ENCODE results near the gene OPCML.

Gene OPCML

DNA sequence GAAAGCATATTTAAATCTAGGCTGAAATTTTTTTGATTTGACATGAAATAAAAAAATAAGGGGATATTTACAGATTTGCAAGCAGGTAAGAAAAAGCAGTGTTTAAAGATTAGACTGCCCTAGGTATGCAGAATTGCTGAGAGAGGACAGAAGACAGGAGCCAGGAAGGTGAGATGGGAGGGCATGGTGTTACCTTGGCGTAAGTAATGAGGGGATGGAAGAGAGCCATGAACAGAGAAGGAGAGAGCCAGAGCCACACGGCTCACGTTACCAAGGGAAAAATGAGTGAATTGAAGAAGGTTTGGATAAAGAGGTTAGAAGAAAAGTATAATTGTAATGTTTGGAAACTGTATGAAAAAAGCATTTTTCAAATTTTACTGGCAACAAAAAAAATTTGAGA, 904.3 kb downstream of the OPCML start:
- H4K8ac ChIP-seq (ENCODE audit: low read depth, low read length): no peak overlapping the region
- H3K9ac ChIP-seq (ENCODE audit: low read depth, low read length, poor library complexity): no peak overlapping the region
- H3K4me2 ChIP-seq (ENCODE audit: insufficient read depth, low read length, poor library complexity, severe bottlenecking): no peak overlapping the region
- H3K27me3 ChIP-seq (ENCODE audit: control insufficient read depth in 3 of 3, insufficient read depth in 3 of 3, low read depth in 1 of 3, low read length in 3 of 3): no peaks in the 10 kb centered on the region
- no peak overlapping the region for H2BK12ac ChIP-seq (ENCODE audit: low read length)
- no peak overlapping the region for H3K4me3 ChIP-seq (ENCODE audit: low read length in 2 of 2)
- H2BK15ac ChIP-seq (ENCODE audit: low read length): no peak overlapping the region
- no peaks in the 10 kb centered on the region for H3K79me1 ChIP-seq (ENCODE audit: low read depth, low read length)
- DNase-seq (ENCODE audit: low spot score): no peak
- H3K27ac ChIP-seq (replicated peaks; ENCODE audit: low read length): no peak overlapping the region
- no peak overlapping the region for H3K23ac ChIP-seq (ENCODE audit: low read depth, low read length, poor library complexity)
- no peak overlapping the region for H2BK5ac ChIP-seq (ENCODE audit: low read length)
- H3K18ac ChIP-seq (ENCODE audit: low read length): no peak overlapping the region
- no peak overlapping the region for H2AK5ac ChIP-seq (ENCODE audit: low read depth, low read length)
- no peak overlapping the region for H2AFZ ChIP-seq (ENCODE audit: low read length)
- WGBS, 2 donors (ENCODE audit: extremely low coverage in 2 of 2, insufficient read length in 2 of 2, insufficient replicate concordance in 1 of 2): no CpG with 5 or more reads among the region's 3 CpGs
- no peaks in the 10 kb centered on the region for H3K9me3 ChIP-seq (replicated peaks in 1 of 2; ENCODE audit: control insufficient read depth in 2 of 2, insufficient read depth in 1 of 2, low read depth in 1 of 2, low read length in 2 of 2)
- H2BK120ac ChIP-seq (ENCODE audit: low read depth, low read length): no peak overlapping the region
- H4K91ac ChIP-seq (ENCODE audit: low read depth, low read length, poor library complexity): no peak overlapping the region
- no peak overlapping the region for H3K14ac ChIP-seq (ENCODE audit: low read length)
- H3K4ac ChIP-seq (ENCODE audit: low read length): no peak overlapping the region
- H3K4me1 ChIP-seq (ENCODE audit: control insufficient read depth in 2 of 2, insufficient read depth in 1 of 2, low read depth in 1 of 2, low read length in 2 of 2): no peaks in the 10 kb centered on the region
- no peaks in the 10 kb centered on the region for H3K36me3 ChIP-seq (replicated peaks in 1 of 2; ENCODE audit: control insufficient read depth in 2 of 2, insufficient read depth in 2 of 2, low read length in 2 of 2)

DNA sequence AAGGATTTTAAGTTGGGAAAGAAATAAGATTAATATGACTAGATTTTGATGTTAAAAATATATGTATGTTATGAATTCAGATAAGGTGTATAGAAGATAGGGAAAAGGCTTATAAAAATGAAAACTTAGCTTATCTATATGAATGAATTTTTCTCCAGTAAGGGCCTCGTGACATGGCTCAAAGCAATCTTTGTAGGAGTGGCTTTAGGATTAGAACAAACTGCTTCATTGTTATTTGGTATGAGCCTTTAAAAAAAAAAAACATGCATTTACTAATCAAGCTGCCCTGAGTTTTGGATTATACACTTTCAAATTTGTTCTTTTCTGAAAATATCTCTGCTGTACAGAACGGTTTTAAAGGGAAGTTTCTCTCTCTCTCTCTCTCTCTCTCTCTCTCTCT, 905.9 kb downstream of the OPCML start:
- H3K36me3 ChIP-seq (replicated peaks in 1 of 2; ENCODE audit: control insufficient read depth in 2 of 2, insufficient read depth in 2 of 2, low read length in 2 of 2): no peaks in the 10 kb centered on the region
- no peak overlapping the region for H3K4ac ChIP-seq (ENCODE audit: low read length)
- no peak for DNase-seq (ENCODE audit: low spot score)
- no peak overlapping the region for H3K27ac ChIP-seq (replicated peaks; ENCODE audit: low read length)
- H3K23ac ChIP-seq (ENCODE audit: low read depth, low read length, poor library complexity): no peak overlapping the region
- H3K9ac ChIP-seq (ENCODE audit: low read depth, low read length, poor library complexity): no peak overlapping the region
- H3K18ac ChIP-seq (ENCODE audit: low read length): no peak overlapping the region
- no peak overlapping the region for H2AFZ ChIP-seq (ENCODE audit: low read length)
- no peaks in the 10 kb centered on the region for H3K9me3 ChIP-seq (replicated peaks in 1 of 2; ENCODE audit: control insufficient read depth in 2 of 2, insufficient read depth in 1 of 2, low read depth in 1 of 2, low read length in 2 of 2)
- H3K14ac ChIP-seq (ENCODE audit: low read length): no peak overlapping the region
- H3K4me2 ChIP-seq (ENCODE audit: insufficient read depth, low read length, poor library complexity, severe bottlenecking): no peak overlapping the region
- H2BK5ac ChIP-seq (ENCODE audit: low read length): no peak overlapping the region
- H3K27me3 ChIP-seq (ENCODE audit: control insufficient read depth in 3 of 3, insufficient read depth in 3 of 3, low read depth in 1 of 3, low read length in 3 of 3): no peaks in the 10 kb centered on the region
- no peak overlapping the region for H2BK12ac ChIP-seq (ENCODE audit: low read length)
- H4K91ac ChIP-seq (ENCODE audit: low read depth, low read length, poor library complexity): no peak overlapping the region
- H4K8ac ChIP-seq (ENCODE audit: low read depth, low read length): no peak overlapping the region
- peaks cover 6 to 9% of the 10 kb centered on the region in 2 donors for H3K4me1 ChIP-seq (ENCODE audit: control insufficient read depth in 2 of 2, insufficient read depth in 1 of 2, low read depth in 1 of 2, low read length in 2 of 2)
- no peak overlapping the region for H3K4me3 ChIP-seq (ENCODE audit: low read length in 2 of 2)
- no peaks in the 10 kb centered on the region for H3K79me1 ChIP-seq (ENCODE audit: low read depth, low read length)
- H2BK120ac ChIP-seq (ENCODE audit: low read depth, low read length): no peak overlapping the region
- no peak overlapping the region for H2AK5ac ChIP-seq (ENCODE audit: low read depth, low read length)
- no peak overlapping the region for H2BK15ac ChIP-seq (ENCODE audit: low read length)
- WGBS, 2 donors (ENCODE audit: extremely low coverage in 2 of 2, insufficient read length in 2 of 2, insufficient replicate concordance in 1 of 2): no CpG with 5 or more reads among the region's 2 CpGs

DNA sequence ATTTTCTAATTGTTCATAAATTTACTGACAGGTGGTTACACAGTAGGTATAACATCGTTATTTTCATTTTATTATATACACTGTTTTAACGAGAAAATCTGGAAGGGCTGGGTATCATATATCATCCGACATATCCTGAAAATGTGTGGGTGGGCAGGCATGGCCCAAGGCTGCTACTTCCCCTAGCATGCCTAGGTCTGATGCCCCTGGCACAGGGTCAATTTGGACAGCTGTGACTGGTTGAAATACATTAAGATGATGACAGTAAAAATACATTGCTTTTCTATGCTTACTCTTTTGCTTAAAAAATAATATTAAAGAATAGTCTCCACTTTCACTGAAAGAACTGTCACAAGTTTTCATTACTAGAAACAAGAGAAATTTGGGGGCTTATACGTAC, 908.8 kb downstream of the OPCML start:
- no peak overlapping the region for H3K9ac ChIP-seq (ENCODE audit: low read depth, low read length, poor library complexity)
- no peaks in the 10 kb centered on the region for H3K79me1 ChIP-seq (ENCODE audit: low read depth, low read length)
- no peak overlapping the region for H3K27ac ChIP-seq (replicated peaks; ENCODE audit: low read length)
- H2AK5ac ChIP-seq (ENCODE audit: low read depth, low read length): no peak overlapping the region
- H3K14ac ChIP-seq (ENCODE audit: low read length): no peak overlapping the region
- H2BK15ac ChIP-seq (ENCODE audit: low read length): no peak overlapping the region
- H2BK12ac ChIP-seq (ENCODE audit: low read length): no peak overlapping the region
- H3K23ac ChIP-seq (ENCODE audit: low read depth, low read length, poor library complexity): no peak overlapping the region
- no CpG with 5 or more reads among the region's 4 CpGs for WGBS, 2 donors (ENCODE audit: extremely low coverage in 2 of 2, insufficient read length in 2 of 2, insufficient replicate concordance in 1 of 2)
- H3K4me2 ChIP-seq (ENCODE audit: insufficient read depth, low read length, poor library complexity, severe bottlenecking): no peak overlapping the region
- H3K4ac ChIP-seq (ENCODE audit: low read length): no peak overlapping the region
- peaks cover 6 to 11% of the 10 kb centered on the region in 2 donors for H3K4me1 ChIP-seq (ENCODE audit: control insufficient read depth in 2 of 2, insufficient read depth in 1 of 2, low read depth in 1 of 2, low read length in 2 of 2)
- no peaks in the 10 kb centered on the region for H3K36me3 ChIP-seq (replicated peaks in 1 of 2; ENCODE audit: control insufficient read depth in 2 of 2, insufficient read depth in 2 of 2, low read length in 2 of 2)
- no peaks in the 10 kb centered on the region for H3K27me3 ChIP-seq (ENCODE audit: control insufficient read depth in 3 of 3, insufficient read depth in 3 of 3, low read depth in 1 of 3, low read length in 3 of 3)
- H4K91ac ChIP-seq (ENCODE audit: low read depth, low read length, poor library complexity): no peak overlapping the region
- no peak overlapping the region for H2BK5ac ChIP-seq (ENCODE audit: low read length)
- no peak overlapping the region for H3K18ac ChIP-seq (ENCODE audit: low read length)
- no peak overlapping the region for H2BK120ac ChIP-seq (ENCODE audit: low read depth, low read length)
- no peak for DNase-seq (ENCODE audit: low spot score)
- H2AFZ ChIP-seq (ENCODE audit: low read length): no peak overlapping the region
- H3K9me3 ChIP-seq (replicated peaks in 1 of 2; ENCODE audit: control insufficient read depth in 2 of 2, insufficient read depth in 1 of 2, low read depth in 1 of 2, low read length in 2 of 2): no peaks in the 10 kb centered on the region
- no peak overlapping the region for H3K4me3 ChIP-seq (ENCODE audit: low read length in 2 of 2)
- no peak overlapping the region for H4K8ac ChIP-seq (ENCODE audit: low read depth, low read length)

DNA sequence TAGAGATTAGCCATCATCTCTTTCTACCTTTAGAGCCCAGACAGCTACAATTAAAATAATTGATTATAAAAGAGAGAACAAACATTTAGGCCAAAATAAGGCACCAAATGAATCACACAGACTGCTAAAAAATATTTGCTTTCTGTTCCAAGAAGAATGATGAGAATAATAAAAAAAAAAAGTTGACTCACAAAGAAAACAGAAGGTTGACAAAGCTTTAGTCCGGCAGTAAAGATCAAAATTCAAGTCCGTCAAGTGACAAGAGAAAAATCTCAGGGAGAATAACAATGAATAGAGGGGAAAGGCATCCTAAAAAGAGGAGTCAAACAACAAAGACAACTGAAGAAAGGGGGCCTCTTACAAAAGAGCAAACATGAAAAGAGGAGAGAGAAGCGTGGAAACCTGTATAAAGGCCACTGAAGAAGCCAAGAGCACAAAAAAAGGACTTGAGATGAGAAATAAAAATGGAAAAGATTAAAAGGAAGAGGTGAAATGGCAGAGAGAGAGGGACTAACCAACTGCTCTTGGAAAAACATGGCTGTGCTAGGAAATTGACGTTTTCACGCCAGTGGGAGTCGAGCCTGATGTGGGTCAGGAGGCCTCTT, 910.2 kb downstream of the OPCML start:
- H3K18ac ChIP-seq (ENCODE audit: low read length): peak overlapping the region; percentile 79
- peak overlapping the region; percentile 46 for H2AFZ ChIP-seq (ENCODE audit: low read length)
- no peak overlapping the region for H2BK12ac ChIP-seq (ENCODE audit: low read length)
- H3K79me1 ChIP-seq (ENCODE audit: low read depth, low read length): no peaks in the 10 kb centered on the region
- WGBS, 2 donors (ENCODE audit: extremely low coverage in 2 of 2, insufficient read length in 2 of 2, insufficient replicate concordance in 1 of 2): no CpG with 5 or more reads among the region's 6 CpGs
- no peak overlapping the region for H2BK5ac ChIP-seq (ENCODE audit: low read length)
- H3K4me1 ChIP-seq (ENCODE audit: control insufficient read depth in 2 of 2, insufficient read depth in 1 of 2, low read depth in 1 of 2, low read length in 2 of 2): peaks cover 6 to 11% of the 10 kb centered on the region in 2 donors
- no peak overlapping the region for H3K4me2 ChIP-seq (ENCODE audit: insufficient read depth, low read length, poor library complexity, severe bottlenecking)
- no peaks in the 10 kb centered on the region for H3K27me3 ChIP-seq (ENCODE audit: control insufficient read depth in 3 of 3, insufficient read depth in 3 of 3, low read depth in 1 of 3, low read length in 3 of 3)
- H3K4ac ChIP-seq (ENCODE audit: low read length): no peak overlapping the region
- no peak overlapping the region for H3K14ac ChIP-seq (ENCODE audit: low read length)
- H4K91ac ChIP-seq (ENCODE audit: low read depth, low read length, poor library complexity): no peak overlapping the region
- H3K4me3 ChIP-seq (ENCODE audit: low read length in 2 of 2): no peak overlapping the region
- no peak overlapping the region for H3K27ac ChIP-seq (replicated peaks; ENCODE audit: low read length)
- no peaks in the 10 kb centered on the region for H3K9me3 ChIP-seq (replicated peaks in 1 of 2; ENCODE audit: control insufficient read depth in 2 of 2, insufficient read depth in 1 of 2, low read depth in 1 of 2, low read length in 2 of 2)
- no peak overlapping the region for H4K8ac ChIP-seq (ENCODE audit: low read depth, low read length)
- H3K9ac ChIP-seq (ENCODE audit: low read depth, low read length, poor library complexity): no peak overlapping the region
- H3K23ac ChIP-seq (ENCODE audit: low read depth, low read length, poor library complexity): no peak overlapping the region
- H2BK15ac ChIP-seq (ENCODE audit: low read length): no peak overlapping the region
- no peaks in the 10 kb centered on the region for H3K36me3 ChIP-seq (replicated peaks in 1 of 2; ENCODE audit: control insufficient read depth in 2 of 2, insufficient read depth in 2 of 2, low read length in 2 of 2)
- H2BK120ac ChIP-seq (ENCODE audit: low read depth, low read length): no peak overlapping the region
- no peak for DNase-seq (ENCODE audit: low spot score)
- H2AK5ac ChIP-seq (ENCODE audit: low read depth, low read length): peak overlapping the region; percentile 60
